Stimulated activated CD4-positive, alpha-beta T cell treated with anti-CD3 and anti-CD28 coated beads, Interleukin-12 subunit alpha, Interleukin-12 subunit beta, amount 100 ng/mL, for 4 hours (primary cell): ENCODE results near the gene CDIP1.
"Not testable (repeated sequence)": the region's sequence is repeated elsewhere in the genome, so short reads cannot be mapped to it uniquely, and the experiment has no call there.

Experiments used
- DNase-seq: peaks from one replicate; pipeline ENCODE4 v3.0.0-alpha.2; 2020

CDIP1 gene

DNA sequence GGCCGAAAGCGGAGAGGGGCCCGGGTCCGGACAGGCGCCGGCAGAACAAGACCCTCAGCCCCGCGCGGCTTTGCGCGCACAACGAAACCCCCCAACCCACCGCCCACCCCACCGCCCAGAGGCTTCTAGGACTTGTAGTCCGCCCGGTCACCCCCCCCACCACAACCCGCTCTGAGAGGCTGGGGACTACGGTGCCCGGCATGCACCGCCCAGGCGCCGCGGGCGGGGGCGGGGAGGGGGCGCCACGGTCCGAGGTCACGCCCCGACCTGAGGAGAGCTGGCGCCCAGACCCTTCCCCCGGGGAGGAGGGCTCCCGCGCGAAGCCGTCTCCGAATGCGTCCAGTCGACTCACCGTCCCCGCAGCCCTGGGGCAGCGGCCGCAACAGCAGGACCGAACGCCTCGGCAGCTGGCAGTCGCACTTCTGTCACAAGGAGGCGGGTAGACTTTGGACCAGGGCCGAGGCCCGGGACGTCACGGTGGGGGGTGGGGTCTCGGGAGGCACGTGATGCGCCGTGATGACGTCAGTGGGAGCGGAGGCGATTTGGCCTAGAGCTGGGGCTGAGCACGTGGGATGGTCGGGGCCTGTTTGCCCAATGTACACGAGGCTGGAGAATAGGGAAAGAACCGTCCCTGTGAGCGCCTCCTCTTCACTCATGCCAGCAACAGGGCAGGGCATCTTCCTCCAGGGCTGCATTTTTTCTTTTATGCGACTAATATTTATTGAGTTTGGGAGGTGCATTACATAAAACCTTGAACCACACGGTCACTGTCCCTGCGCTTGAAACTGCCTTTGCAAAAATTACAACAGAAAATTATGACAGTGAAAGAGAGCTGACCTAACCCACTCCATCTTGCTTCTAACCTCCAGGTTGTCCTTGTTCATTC lies at the start of gene CDIP1:
Gene CDIP1 (minus strand): TSS at position 424 of the 886 bp plus-strand sequence. CDS start 24,643 bp downstream, outside the sequence.
- DNase-seq: peak; percentile 97

DNA sequence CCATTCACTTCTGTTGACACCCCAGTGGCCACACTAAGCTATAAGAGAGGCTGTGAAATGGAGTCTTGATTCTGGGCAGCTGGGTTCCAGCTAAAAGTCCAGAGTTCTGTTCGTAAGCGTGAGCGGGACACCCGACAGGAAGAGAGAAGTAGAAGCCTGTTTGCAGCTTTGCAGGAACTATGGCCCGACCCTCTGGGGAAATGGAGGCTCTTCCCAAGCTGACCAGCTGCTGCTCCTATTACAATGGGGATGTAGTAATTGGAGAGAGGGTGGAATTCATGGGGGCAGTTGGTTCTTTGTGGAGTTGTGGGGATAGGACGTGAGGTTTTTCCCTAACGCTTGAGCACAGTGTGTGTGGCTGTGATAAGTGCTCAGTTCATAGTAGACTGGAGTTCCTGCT lies 47.7 kb upstream of the CDIP1 start:
- DNase-seq: no peak

DNA sequence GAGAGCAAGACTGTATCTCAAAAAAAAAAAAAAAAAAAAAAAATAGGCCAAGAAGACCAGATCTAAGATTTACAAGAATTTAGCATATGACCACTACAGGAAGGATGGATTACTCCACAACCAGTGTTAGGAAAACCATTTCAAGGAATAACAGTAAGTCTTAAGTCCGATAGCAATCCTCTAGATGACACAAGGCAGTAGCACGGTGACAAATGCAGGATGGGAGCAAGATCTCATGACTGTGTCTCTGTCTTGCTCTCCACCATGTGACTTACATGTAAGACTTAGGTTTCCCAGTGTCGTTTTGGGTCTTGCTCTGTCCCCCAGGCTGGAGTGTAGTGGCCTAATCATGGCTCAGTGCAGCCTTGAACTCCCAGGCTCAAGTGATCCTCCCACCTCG lies 45.3 kb upstream of the CDIP1 start:
- no peak for DNase-seq

DNA sequence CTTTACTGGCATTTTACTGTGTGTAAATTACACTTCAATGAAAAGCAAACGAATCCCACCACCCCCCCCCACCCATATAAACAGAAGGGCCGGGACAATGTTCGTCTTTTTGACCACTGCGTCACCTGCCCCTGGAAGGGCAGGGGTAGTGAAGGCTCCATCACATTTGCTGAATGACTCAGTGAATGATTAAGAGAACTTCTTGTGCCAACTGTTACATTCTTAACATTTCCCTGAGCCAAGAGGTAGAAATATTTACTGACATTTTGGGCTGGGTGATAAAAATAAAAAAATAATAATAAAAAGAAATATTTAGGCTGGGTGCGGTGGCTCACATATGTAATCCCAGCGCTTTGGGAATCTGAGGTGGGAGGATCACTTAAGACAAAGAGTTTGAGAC lies 41.7 kb upstream of the CDIP1 start:
- no peak for DNase-seq

DNA sequence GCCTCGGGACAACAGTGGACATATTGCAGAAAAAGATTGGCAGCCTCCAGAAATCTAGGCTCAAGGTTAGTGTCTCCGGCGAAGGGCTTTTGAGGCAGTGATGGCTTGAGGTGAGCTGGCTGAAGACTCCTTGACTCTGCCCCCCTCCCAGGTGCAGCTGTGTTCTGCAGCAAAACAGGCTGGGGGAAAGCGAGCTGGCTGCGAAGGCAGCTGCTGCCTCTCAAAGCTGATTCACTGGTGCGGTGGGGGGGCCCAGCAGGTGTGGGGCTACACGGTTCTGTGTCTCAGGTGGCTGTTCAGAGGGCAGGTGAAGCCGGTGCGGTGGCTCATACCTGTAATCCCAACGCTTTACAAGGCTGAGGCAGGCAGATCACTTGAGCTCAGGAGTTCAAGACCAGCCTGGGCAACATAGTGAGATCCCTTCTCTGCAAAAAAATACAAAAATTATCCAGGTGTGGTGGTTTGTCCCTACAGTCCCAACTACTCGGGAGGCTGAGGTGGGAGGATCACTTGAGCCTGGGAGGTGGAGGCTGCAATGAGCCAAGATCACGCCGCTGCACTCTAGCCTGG lies 40.5 kb upstream of the CDIP1 start:
- no peak for DNase-seq

DNA sequence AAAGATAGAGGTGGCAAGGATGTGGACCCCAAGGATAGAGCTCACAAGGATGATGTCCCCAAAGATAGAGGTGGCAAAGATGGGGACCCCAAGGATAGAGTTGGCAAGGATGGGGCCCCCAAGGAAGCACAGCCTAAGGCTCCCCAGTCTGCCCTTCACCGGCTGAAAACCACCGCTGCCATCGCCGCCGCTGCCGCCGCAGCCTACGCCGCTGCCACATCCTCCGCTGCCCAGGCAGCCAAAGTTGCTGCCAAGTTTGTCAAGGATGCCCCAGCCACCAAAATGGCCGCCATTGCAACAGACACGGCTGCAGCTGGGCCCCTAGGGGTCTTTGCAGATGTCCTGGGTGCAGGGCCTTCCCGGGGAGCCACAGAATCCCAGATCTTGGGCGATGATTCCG lies 37.4 kb upstream of the CDIP1 start:
- DNase-seq: no peak

DNA sequence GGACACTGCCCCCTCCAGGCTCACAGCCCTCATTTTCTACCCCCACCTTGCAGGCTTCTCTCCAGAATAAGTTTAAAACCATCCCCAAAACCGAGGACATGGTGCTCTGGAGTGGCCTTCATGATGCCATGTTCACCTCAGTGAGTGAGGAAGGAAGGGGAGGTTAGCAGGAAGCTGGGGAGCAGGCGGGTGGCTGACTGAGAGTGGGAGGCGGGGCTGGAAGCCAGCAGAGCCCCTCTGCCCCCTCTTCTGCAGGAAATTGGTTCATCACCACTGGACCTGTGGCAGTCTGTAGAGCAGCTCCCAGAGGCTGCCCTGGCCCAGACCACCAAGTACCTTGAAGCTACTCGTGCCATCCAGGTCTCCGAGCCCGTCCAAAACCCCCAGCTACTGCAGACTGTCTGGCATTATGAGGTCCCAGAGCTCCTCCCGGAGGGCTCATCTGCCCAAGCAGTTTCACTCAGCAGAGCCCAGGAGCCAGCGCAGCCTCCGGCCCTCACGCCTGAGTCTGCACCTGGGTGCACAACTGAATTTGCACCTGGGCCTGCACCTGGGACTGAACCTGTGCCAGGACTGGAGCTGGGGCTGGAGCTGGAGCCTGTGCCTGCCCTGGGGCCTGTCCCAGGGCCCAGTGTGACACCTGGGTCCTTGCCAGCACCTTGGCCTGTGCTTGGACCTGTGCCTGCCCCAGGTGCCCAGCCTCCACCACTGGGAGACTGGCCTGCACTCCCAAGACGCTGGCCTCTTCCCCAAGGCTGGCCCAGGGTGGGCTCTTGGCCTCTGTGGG lies 36.5 kb upstream of the CDIP1 start:
- DNase-seq: no peak

DNA sequence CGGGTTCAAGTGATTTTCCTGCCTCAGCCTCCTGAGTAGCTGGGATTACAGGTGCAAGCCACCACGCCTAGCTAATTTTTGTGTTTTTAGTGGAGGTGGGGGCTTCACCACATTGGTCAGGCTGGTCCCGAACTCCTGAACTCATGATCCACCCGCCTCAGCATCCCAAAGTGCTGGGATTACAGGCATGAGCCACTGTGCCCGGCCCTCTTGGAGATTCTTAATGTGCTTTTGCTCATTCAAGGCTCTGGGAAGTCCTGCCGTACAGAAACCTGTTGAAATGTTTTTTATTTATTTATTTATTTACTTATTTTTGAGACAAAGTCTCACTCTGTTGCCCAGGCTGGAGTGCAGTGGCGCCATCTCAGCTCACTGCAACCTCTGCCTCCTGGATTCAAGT lies 35.4 kb upstream of the CDIP1 start:
- DNase-seq: not testable (repeated sequence)

DNA sequence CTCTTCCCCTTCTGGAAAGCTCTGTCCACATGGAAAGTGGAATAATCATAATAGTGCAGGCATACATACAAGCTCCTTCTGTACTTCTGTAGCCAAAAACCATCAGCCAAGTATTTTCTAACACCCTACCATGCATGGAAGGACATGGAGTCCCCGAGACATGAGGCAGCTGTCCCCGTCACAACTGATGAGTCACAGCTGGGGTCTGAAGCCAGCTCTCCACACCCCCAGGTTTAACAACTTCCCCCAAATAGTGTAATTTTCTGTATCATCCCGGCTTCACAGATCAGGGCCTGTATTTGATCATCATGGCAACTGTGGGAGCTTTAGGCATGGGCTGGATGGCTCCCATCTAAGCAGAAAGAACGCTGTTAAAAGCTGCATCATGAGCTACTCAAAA lies 34.1 kb upstream of the CDIP1 start:
- DNase-seq: no peak

DNA sequence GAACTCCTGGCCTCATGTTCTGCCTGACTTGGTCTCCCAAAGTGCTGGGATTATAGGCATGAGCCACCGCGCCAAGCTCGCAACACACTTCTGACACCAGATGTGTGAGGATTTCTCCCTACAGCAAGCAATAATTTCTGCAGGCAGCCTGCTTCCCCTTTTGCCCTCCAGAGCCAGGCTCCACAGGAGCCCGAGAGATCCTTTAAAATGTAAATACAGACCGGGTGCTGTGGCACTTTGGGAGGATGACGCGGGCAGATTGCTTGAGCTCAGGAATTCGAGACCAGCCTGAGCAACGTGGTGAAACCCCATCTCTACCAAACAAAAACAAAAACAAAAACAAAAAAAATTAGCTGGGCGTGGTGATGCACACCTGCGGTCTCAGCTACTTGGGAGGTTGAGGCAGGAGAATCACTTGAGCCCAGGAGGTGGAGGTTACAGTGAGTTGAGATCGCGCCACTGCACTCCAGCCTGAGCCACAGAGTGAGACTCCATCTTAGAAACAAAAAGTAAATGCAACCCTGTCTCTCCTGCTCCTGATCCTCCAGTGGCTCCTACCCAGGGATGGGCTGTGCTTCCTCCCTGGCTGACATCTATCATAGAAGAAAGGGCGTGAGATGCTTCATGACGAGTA lies 32.2 kb upstream of the CDIP1 start:
- DNase-seq: no peak

DNA sequence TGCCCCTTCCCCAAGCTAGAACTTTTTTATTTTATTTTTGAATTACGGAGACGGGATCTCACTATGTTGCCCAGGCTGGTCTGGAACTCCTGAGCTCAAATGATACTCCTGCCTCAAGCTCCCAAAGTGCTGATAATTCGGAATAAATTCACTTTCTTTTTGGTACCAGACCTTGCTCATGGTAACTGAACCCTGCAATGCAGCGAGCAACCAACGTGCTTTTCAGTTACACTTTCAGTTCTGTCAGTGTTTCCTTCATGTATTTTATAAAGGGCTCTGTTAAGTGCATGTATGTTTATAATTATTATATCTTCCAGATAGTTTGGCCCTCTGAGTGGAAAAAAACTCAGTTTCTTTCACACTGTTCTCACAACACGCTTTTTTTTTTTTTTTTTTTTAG lies 31.5 kb upstream of the CDIP1 start:
- no peak for DNase-seq

DNA sequence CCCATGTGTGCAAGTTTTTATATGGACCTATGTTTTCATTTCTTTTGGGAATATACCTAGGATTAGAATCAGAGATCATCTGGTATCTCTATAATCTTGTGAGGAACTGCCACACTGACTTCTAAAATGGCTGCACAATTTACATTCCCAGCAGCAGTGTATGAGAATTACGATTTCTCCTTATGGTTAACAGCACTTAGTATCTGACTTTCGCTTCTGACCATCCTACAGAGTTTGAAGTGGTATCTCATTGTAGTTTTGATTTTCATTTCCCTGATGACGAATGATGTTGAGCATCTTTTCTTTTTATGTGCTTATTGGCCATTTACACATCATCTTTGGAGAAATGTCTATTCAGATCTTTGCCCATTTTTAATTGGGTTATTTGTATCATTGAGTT lies 27.6 kb upstream of the CDIP1 start:
- no peak for DNase-seq

DNA sequence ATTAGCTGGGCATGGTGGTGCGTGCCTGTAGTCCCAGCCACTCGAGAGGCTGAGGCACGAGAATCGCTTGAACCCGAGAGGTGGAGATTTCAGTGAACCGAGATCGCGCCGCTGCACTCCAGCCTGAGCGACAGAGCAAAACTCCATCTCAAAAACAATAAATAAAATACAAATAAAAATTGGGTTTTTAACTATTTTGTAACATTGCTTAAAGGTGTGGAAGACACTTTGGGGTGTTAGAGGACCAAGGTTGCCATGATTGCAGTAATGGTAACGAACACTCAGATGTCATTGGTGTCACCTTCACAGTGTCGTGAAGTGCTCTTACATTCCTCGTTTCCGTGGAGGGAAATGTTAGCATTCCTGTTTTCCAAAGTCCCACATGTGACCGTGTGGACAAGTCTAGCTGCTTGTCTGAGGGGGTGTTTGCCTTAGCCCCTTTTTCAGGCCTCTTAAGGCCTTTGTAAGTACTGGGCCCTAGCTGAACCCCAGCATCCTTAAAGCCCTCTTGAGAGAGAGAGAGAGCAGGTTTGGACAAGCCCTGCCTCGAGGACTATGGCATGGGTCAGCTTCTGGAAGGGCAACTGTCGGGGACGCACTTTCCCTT lies 26.2 kb upstream of the CDIP1 start:
- no peak for DNase-seq

DNA sequence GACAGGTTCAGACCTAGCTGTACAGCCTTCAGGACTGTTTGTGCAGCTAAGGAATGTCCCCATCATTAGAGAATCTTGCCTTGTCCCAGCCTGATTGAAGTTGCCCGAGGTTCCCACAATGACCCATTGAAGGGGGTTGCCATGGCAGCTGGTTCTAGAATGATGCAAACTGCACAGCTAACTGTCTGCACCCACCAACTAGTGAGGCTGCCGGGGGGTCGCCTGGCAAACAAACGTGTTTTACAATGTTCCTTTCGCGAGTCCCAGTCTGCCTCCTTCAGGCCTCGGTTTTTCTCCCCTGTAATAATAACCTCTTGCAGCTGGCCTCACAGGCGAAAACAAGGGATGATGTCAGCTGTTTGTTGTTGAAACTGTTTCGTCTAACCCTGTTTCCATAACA lies 23.0 kb upstream of the CDIP1 start:
- no peak for DNase-seq

DNA sequence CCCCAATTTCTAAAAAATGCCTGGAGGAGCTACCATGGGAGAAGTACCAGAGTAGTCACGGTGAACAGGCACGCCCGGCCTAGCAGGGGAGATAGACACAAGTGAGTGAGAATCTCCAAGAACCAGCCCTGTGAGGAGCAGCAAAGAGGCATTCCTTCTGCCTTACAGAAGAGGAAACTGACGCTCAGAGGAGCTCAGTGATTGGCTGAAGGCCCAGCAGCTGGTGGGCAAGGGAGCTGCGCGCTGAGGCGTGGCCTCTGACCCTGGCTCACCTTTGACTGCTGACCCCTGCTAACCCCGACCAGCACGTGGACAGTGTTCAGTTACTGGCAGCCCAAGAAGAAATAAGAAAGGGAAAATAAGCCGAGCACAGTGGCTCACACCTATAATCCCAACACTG lies 19.4 kb upstream of the CDIP1 start:
- no peak for DNase-seq

DNA sequence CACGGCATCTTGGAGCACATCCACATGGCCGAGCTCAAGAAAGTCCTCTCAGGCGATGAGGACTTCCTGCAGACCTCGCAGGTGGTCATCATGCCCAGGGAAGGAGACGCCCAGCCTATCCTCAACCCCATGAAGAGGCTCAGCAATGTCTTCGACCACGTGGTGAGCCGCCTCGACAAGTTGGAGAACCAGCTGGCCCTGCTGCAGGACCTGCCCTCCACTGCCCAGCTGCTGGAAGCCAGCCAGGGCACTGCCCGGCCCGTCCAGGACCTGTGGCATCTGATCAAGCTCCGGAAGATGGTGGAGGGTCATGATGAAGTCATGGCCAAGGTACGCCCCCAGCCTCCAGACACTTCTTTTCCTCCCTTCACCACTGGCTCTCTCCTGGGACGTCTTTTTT lies 18.0 kb upstream of the CDIP1 start:
- DNase-seq: no peak

DNA sequence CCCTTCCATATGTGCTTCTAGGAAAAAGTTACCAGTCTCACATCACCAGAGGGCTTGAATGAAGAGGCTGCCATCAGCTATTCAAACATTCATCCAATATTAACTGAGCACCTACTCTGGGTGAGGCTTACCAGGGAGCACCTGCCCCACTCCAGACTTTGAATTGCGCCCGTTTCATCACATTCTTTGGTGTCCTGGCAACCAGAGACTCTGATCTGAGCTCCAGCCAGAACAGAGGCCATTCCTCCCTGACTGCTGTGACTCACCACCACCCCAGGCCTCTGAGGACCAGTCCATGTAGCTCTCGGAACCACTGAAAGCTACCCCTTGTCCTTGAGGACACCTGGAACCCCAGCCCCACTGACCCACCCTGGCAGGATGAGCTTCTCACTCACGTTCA lies 17.5 kb upstream of the CDIP1 start, which contains the start of gene C16orf96:
Gene C16orf96 (plus strand): TSS at position 229 of the 400 bp plus-strand sequence. CDS start 150 bp downstream, at position 379.
- DNase-seq: no peak

DNA sequence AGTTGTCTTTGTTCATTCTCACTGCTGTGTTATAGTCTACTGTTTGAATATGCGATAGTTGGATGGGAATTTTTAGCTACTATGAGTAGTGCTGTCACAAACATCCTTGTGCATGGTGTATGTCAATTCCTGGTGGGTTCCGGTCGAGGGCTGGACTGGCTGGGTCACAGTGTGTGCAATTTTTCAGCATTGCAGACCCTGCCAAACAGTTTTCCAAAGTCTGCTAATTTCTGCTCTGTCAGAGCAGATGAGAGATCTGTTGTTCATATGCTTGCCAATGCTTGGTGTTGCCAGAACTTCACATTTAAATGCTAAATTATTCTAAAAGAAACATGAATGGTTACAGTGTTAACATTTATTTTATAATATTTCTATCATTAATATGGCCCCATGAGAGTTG lies 14.0 kb upstream of the CDIP1 start:
- DNase-seq: no peak

DNA sequence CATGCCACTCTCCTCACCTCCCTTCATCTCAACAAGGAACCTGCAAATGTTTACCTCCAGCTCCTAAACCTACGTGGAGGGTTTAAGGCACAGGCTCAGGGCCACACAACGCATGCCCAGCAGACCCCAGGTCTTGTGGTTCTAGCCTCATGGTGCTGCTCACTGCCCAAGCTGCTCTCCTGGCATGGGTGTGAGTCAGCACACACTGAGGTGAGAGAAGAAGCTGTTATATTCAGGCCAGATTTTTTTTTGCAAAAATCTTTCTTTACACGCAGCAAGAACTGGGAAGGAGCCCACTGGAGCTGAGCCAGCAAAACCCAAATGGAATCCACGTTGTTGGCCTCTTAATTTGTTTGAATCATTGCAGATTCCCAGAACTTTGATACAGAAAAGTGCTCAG lies 12.0 kb upstream of the CDIP1 start:
- DNase-seq: no peak

DNA sequence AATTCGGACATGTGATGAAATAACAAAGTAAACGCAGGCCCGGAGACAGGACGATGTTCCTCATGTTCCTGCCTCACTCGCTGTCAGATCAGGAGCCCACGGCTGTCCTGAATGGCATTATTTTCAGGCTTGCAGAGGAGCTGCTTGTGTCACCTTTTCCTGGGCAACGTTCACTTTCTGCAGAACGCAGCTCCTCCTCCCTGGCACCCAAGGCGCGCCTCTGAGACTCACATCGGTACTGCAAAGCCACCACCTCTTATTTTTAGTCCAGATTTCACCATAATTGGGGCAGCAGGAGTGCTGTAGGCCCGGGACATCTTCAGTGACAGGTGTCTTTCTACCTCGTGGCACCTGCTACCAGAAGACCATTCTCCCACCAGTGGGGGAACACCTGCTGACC lies 9.6 kb upstream of the CDIP1 start:
- DNase-seq: no peak

DNA sequence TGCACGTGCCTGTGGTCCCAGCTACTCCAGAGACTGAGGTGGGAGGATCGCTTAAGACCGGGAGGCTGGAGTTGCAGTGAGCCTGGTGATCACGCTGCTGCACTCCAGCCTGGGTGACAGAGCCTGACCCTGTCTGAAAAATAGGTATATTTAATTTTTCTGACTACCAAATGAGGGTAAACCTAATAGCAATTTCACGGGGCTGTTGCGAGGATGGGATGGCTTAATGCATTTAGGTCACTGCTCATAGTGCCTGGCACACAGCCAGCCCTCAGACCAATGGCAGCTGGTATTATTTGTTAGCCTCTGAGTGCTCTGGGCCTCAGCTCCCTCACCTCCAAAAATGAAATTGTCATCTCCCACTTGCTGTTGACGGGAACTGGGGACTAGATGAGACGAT lies 5.9 kb upstream of the CDIP1 start:
- no peak for DNase-seq

DNA sequence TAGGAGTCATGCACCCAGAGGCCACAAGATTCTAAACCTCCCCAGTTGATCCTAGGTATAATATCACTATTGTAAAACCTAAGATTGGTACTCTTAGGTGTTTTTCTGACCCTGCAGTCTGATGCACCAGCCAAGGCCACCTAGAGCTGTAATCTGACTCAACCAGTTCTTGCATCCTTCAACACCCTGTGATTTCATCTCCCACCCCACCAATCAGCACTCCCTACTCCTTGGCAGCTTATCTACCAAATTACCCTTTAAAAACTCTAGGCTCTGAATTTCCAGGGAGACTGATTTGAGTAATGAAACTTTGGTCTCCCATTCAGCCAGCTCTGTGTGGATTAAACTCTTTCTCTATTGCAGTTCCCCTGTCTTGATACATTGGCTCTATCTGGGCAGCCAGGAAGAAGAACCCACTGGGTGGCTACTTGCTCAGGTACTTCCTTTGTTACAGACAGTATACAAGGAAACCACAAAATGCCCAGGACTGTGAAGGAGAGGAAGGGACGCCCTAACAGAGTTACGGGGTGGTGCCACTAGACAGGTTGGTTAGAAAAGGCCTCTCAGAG lies 1.2 kb upstream of the CDIP1 start:
- DNase-seq: no peak
